ENCODE measurements around the gene GBF1.
"Not testable (repeated sequence)": the region's sequence is repeated elsewhere in the genome, so short reads cannot be mapped to it uniquely, and the experiment has no call there.

GBF1 gene

DNA sequence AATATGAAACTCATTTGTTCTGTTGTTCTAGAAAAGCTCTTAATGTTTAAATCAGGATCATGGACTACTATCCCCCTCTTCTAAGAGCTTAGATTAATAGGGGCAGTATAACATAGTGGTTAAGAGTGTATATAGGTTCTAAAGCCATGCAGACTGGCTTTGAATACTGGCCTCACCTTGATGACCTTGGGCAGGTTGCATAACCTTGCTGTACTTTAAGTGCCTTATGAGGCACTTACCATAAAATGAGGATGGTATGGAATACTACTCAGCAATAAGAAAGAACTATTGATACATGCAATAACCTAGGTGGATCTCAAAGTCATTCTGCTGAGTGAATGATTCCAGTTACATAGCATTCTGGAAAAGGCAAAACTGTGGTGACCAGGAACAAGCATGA, 53.6 kb downstream of the GBF1 start:
- in situ Hi-C loops (cut with MboI; ENCODE audit: low sequenced_read_pairs), result no loop called here

DNA sequence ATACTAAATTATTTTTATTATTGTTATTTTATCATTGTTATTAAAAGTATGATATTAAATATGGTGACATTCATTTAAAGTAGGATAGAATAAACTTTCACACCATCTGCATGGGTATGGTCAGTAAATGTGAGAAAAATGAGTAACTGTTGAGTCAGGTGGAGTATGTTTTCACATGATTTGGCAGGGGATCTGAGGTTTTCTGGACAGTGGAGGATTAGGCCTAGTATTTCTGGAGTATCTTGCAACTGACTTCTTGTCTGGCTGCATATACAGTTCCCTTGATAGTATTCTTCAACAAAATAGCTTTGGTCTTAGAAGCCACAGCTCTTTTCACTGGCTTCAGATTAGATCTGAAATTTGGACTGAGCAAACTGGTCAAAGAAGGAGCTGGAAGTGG, 54.5 kb downstream of the GBF1 start:
- in situ Hi-C loops (cut with MboI; ENCODE audit: low sequenced_read_pairs), result no loop called here

- in situ Hi-C loops (cut with MboI; ENCODE audit: low sequenced_read_pairs), result no loop called here
Measured at GRCh38 chr10:102300278-102300843, 55.0 kb downstream of the GBF1 start.

DNA sequence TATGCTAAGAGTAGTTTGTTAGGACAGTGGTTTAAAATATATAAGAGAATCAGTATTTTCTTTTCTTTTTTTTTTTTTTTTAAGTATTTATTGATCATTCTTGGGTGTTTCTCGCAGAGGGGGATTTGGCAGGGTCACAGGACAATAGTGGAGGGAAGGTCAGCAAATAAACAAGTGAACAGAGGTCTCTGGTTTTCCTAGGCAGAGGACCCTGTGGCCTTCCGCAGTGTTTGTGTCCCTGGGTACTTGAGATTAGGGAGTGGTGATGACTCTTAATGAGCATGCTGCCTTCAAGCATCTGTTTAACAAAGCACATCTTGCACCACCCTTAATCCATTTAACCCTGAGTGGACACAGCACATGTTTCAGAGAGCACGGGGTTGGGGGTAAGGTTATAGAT, 55.6 kb downstream of the GBF1 start:
- in situ Hi-C loops (cut with MboI; ENCODE audit: low sequenced_read_pairs), result not testable (repeated sequence)

DNA sequence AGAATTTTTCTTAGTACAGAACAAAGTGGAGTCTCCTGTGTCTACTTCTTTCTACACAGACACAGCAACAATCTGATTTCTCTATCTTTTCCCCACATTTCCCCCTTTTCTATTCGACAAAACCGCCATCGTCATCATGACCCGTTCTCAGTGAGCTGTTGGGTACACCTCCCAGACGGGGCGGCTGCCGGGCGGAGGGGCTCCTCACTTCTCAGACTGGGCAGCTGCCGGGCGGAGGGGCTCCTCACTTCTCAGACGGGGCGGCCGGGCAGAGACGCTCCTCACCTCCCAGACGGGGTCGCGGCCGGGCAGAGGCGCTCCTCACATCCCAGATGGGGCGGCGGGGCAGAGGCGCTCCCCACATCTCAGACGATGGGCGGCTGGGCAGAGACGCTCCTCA, 56.0 kb downstream of the GBF1 start:
- in situ Hi-C loops (cut with MboI; ENCODE audit: low sequenced_read_pairs), result not testable (repeated sequence)

DNA sequence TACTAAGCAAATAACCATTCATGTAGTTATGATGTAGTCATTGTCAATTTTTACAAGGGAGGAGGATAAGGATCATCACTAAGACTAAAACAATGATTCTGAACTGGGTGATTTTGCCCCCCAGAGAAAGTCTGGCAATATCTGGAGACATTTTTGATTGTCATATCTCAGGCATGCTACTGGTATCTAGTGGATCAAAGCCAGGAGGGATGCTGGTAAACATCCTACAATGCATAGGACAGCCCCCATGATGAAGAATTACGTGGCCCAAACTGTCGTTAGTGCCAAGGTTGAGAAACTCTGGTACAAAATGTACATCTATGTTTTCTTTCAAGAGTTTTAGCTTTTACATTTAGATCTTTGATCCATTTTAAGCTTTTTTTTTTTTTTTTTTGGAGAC, 57.3 kb downstream of the GBF1 start:
- in situ Hi-C loops (cut with MboI; ENCODE audit: low sequenced_read_pairs), result no loop called here

DNA sequence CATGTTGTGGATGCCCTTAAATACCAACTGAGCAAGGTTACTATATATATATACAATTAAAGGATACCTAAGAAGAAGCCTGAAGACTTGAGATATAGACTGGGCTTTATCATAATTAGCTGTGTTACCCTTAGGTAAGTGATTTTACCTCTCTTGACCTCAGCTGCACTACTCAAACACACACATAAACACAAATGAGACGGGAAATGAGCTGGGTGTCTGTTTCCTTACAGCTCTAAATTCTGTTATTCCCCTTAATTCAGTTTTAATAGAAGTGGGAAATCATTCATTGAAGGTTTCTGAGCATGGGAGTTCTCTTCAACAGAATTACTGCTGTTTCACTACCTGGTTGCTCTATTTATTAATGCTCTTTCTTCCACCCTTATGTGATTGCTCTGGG, 60.7 kb downstream of the GBF1 start:
- in situ Hi-C loops (cut with MboI; ENCODE audit: low sequenced_read_pairs), result no loop called here

GRCh38 chr10:102306710-102307109, 61.4 kb downstream of the GBF1 start:
- in situ Hi-C loops (cut with MboI; ENCODE audit: low sequenced_read_pairs), result no loop called here

GRCh38 chr10:102308318-102308717, 63.0 kb downstream of the GBF1 start:
- in situ Hi-C loops (cut with MboI; ENCODE audit: low sequenced_read_pairs), result not testable (repeated sequence)

DNA sequence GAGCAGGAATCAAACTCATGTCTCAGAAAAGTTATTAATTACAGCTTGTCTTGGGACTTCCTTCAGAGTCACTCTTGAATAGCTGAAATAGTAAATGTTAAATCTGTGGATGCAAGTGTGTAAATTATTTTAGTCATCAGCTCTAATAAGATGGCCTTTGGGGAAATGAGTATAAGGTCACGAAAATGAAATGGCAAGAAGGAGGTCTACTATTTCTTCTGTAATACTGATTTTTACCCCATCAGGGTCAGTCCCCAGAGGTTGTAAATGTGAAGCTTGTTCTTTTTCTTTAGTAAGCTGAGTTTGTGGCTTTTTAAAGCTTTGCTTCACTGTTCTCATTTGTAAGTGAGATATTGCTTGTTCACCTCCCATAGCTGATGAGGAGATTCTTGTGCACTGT, 63.9 kb downstream of the GBF1 start:
- in situ Hi-C loops (cut with MboI; ENCODE audit: low sequenced_read_pairs), result no loop called here

DNA sequence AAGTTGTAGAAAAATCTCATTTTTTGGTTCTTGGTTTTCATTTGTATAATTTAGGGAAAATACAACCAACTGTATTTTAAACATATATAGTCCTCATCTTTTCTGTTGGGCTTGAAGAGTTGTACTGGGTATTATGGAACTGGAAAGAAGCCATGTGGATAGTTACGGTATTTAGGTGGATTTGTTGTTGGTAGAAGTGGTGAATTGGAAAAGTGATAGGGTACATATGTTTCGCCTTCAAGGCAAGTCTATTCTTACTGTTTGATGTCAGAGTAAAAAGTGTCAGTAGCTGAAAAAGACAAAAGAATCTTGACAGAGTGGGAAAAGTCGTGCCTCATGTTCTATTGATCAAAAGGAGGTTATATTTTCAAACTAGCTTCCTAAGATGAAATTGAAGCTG, 64.6 kb downstream of the GBF1 start:
- in situ Hi-C loops (cut with MboI; ENCODE audit: low sequenced_read_pairs), result no loop called here

DNA sequence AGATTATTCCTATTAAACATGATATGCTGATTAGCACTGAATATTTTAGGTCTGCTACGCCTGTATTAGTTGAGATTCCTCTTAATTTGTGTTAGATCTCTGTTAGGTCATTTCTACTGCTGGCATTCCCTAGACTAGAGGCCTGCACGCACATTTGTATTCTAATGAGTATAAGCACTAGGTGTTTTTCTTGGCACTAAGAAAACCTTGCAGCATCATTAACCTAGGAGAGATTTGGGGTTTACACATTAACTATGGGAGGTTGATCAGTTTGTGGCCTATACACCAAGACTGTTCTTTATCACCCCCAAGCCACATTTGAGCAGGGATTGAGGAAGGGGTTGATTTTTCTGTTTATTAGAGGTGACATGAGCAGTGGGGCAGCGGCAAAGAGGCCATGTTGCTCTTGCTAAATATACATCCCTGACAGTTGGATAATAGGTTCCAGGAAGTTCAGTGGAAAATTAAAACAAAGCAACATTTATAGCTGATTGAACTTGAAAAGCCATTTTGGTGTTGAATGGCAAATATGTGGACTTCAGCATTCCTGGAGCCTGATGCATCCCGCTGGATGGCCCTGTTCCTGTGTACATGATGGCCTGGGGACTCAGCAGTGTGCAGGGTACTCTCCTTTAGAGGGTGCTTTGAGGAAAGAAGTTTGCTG, 65.2 kb downstream of the GBF1 start:
- in situ Hi-C loops (cut with MboI; ENCODE audit: low sequenced_read_pairs), result no loop called here

- in situ Hi-C loops (cut with MboI; ENCODE audit: low sequenced_read_pairs), result no loop called here
Measured at GRCh38 chr10:102311025-102311420, 65.7 kb downstream of the GBF1 start.

DNA sequence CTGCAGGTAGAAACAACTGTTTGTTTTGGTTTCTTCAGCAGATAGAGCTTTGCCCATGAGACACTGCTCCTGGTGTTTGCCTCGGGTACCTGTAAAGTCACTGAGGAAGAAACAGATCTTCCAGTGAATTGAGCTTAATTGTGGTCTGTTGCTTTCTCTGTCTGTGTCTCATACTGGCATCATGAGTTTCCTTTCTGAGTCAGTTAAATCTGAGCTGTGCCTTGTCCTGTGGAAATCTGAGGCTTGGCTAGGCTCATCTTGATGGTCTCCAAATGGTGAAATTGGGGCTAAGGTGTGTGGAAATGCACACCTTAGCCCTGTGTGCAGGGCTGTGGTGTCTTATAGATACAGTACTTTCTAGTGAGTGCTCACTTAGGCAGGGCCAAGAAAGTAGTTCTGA, 67.4 kb downstream of the GBF1 start:
- in situ Hi-C loops (cut with MboI; ENCODE audit: low sequenced_read_pairs), result no loop called here

GRCh38 chr10:102313221-102313896, 68.0 kb downstream of the GBF1 start:
- in situ Hi-C loops (cut with MboI; ENCODE audit: low sequenced_read_pairs), result no loop called here

DNA sequence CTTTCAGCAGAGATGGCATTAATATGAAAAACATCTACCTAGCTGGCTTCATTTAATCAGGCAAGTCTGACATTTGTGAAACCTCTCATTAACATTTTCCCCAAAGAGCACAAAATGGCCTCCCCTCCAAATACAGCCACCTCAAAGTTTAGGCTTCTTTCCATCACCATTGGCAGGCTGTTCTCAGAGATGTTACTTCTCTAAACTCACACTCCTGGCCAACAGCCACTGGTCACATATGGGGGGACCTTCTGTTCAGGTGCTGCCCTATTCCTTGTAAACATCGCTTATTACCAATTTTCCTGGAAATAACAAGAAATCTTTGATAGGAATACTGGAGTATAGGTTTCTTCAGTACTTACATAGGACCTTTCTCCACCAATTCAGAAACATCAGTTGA, 69.5 kb downstream of the GBF1 start:
- in situ Hi-C loops (cut with MboI; ENCODE audit: low sequenced_read_pairs), result no loop called here

GRCh38 chr10:102316421-102316820, 71.1 kb downstream of the GBF1 start:
- in situ Hi-C loops (cut with MboI; ENCODE audit: low sequenced_read_pairs), result no loop called here

- in situ Hi-C loops (cut with MboI; ENCODE audit: low sequenced_read_pairs), result no loop called here
Measured at GRCh38 chr10:102322914-102323313, 77.6 kb downstream of the GBF1 start.

- in situ Hi-C loops (cut with MboI; ENCODE audit: low sequenced_read_pairs), result no loop called here
Measured at GRCh38 chr10:102324061-102324460, 78.7 kb downstream of the GBF1 start.

DNA sequence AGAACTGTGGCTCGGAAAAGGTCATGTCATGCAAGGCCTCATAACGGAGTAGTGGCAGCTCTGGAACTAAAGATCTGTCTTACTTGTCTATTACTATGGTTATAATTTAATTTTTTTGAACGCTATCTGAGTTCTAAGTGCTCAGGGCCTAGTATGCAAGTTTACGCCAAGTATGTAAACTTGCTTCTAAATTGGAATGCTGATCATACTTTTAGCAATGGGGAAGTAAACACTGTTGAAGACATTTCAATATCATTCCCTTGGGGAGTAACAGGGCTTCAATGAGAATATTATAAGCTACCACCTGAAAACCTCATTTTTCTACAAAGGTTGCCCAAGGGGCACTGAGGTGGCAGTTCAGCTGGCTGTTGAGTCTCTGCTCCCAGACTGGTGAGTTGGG, 80.7 kb downstream of the GBF1 start:
- in situ Hi-C loops (cut with MboI; ENCODE audit: low sequenced_read_pairs), result no loop called here

DNA sequence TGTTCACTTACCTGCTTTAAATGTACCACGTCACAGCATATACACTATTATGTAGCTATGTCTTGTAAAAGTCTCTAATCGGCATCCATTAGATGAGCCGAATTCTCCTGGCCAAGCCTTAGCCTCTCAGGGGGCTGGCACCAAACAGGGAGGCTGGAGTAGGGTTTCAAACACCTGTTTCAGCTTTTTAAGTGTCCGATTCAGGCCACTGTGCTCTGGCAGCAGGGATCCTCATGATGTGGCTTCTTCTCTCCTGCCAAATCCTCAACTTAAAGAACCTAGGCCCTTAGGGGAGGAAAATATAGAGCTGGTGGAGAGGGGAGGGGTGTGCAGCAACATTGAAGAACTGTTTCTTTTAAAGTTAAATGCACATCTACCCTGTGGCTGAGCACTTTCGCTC, 81.7 kb downstream of the GBF1 start:
- in situ Hi-C loops (cut with MboI; ENCODE audit: low sequenced_read_pairs), result no loop called here

DNA sequence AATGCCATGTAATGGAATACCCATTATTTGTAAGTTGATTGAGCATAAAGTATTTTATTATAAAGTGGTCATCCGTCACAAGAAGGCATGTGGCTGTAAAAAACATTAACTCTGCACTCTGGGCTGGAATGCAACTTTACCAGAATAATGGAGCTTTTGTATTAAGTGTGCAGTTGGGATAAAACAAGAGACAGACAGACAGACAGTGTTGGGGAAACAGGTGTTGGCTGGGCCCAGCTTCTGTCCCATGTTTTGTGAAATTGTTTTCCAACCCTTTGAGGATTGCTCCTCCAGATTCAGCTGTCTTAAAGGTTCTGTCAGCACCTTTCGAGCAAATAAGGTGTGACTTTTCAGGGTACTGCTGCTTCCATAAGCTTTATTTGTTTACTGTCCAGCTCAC, 82.3 kb downstream of the GBF1 start:
- in situ Hi-C loops (cut with MboI; ENCODE audit: low sequenced_read_pairs), result no loop called here

- in situ Hi-C loops (cut with MboI; ENCODE audit: low sequenced_read_pairs), result no loop called here
Measured at GRCh38 chr10:102332772-102333171, 87.4 kb downstream of the GBF1 start.

Data from HL-60/S4 treated with phorbol 12-myristate 13-acetate at 8.2 ng/mL for 4 days and 3 days (cell line).